Osteocyte (in vitro differentiated cells): Measurements from ENCODE around the gene EPHX1. TPM values are rescaled to one million over a fixed set of nuclear protein-coding genes. Genes with fewer than 3 reads are reported as not detected.

Experiments used
- DNase-seq: peaks from one replicate; pipeline ENCODE4 v3.0.0; 2021; ENCODE audit warnings: mixed read lengths; ENCODE audit not compliant: unreplicated experiment; ENCODE audit errors: extremely low spot score
- H3K27ac Mint-ChIP-seq: one replicate; pipeline ENCODE4 v1.8.0; 2021; ENCODE audit warnings: mild to moderate bottlenecking, mixed read lengths; ENCODE audit not compliant: unreplicated experiment
- H3K27me3 Mint-ChIP-seq: one replicate; pipeline ENCODE4 v1.8.0; 2021; ENCODE audit warnings: mixed read lengths; ENCODE audit not compliant: unreplicated experiment
- H3K36me3 Mint-ChIP-seq: one replicate; pipeline ENCODE4 v1.8.0; 2021; ENCODE audit warnings: mixed read lengths; ENCODE audit not compliant: unreplicated experiment
- H3K4me1 Mint-ChIP-seq: one replicate; pipeline ENCODE4 v1.8.0; 2021; ENCODE audit warnings: mixed read lengths; ENCODE audit not compliant: unreplicated experiment
- H3K4me3 Mint-ChIP-seq: one replicate; pipeline ENCODE4 v1.8.0; 2021; ENCODE audit warnings: mild to moderate bottlenecking, moderate library complexity, mixed read lengths; ENCODE audit not compliant: unreplicated experiment
- H3K9me3 Mint-ChIP-seq: one replicate; pipeline ENCODE4 v1.8.0; 2021; ENCODE audit warnings: mixed read lengths; ENCODE audit not compliant: unreplicated experiment
- total RNA-seq: library from RNA; stranded (reverse); gene quantifications from 2 replicates; pipeline ENCODE4 v1.2.1, GENCODE V29; 2021
- TF ChIP-seq, protein P1 (sequence below): fragments of 200-600 bp; sonication (generic); IDR thresholded peaks from 2 replicates; pipeline ENCODE4 v1.5.0; 2021; ENCODE audit warnings: antibody characterized with exemption, mild to moderate bottlenecking, moderate library complexity

EPHX1 gene
- total RNA-seq, 1 donor from 2014 or later: 32.3 TPM

DNA sequence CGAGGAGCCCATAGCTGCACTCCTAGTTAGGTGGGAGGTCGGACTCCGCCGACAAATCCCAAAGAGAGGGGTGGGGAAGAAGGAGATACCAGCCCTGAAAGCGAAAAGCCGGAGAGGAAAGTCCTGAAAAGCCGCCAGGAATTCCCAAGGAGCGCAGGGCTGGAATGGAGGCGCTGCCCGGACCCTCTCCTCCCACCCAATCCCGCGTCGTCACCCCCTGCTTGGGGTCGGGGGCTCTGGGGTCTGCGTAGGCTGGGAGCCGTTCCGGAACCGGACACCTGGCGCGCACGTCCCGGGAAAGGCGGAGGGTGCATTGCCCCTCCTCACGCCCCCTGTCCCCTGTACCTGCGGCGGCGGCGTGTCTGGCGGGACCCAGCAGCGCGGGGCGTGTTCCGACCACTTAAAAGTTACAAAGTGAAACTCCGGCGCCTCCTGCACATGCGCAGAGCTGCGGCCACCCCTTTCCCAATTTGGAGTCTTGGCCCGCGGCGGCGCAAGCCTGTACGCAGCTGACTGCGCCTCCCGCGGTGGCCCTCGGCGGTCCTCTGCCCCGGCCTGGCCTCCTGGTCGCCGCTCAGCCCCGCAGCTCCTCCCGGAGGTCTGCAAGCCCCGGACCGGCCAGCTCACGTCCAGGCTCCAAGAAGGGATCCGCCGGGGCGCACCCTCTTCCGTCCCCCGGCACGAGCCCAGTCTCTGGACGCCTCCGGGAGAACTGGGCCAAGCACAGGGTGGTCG, 72.2 kb downstream of the EPHX1 start, which contains the start of gene TMEM63A:
TSS of gene TMEM63A (minus strand) at position 422 of the 735 bp plus-strand sequence. CDS start 4,800 bp downstream, outside the sequence.
- Mint-ChIP-seq H3K36me3 (no peaks in the 10 kb centered on the region), H3K9me3 (no peaks in the 10 kb centered on the region), H3K4me3 (peak within 1 kb of the TSS; percentile 86), H3K4me1 (peaks cover 46% of the 10 kb centered on the region), H3K27ac (peak within 1 kb of the TSS; percentile 89), H3K27me3 (no peaks in the 10 kb centered on the region)
- TF ChIP-seq, protein P1, sequence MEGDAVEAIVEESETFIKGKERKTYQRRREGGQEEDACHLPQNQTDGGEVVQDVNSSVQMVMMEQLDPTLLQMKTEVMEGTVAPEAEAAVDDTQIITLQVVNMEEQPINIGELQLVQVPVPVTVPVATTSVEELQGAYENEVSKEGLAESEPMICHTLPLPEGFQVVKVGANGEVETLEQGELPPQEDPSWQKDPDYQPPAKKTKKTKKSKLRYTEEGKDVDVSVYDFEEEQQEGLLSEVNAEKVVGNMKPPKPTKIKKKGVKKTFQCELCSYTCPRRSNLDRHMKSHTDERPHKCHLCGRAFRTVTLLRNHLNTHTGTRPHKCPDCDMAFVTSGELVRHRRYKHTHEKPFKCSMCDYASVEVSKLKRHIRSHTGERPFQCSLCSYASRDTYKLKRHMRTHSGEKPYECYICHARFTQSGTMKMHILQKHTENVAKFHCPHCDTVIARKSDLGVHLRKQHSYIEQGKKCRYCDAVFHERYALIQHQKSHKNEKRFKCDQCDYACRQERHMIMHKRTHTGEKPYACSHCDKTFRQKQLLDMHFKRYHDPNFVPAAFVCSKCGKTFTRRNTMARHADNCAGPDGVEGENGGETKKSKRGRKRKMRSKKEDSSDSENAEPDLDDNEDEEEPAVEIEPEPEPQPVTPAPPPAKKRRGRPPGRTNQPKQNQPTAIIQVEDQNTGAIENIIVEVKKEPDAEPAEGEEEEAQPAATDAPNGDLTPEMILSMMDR: peak; percentile 27
- DNase-seq: peak; percentile 95

DNA sequence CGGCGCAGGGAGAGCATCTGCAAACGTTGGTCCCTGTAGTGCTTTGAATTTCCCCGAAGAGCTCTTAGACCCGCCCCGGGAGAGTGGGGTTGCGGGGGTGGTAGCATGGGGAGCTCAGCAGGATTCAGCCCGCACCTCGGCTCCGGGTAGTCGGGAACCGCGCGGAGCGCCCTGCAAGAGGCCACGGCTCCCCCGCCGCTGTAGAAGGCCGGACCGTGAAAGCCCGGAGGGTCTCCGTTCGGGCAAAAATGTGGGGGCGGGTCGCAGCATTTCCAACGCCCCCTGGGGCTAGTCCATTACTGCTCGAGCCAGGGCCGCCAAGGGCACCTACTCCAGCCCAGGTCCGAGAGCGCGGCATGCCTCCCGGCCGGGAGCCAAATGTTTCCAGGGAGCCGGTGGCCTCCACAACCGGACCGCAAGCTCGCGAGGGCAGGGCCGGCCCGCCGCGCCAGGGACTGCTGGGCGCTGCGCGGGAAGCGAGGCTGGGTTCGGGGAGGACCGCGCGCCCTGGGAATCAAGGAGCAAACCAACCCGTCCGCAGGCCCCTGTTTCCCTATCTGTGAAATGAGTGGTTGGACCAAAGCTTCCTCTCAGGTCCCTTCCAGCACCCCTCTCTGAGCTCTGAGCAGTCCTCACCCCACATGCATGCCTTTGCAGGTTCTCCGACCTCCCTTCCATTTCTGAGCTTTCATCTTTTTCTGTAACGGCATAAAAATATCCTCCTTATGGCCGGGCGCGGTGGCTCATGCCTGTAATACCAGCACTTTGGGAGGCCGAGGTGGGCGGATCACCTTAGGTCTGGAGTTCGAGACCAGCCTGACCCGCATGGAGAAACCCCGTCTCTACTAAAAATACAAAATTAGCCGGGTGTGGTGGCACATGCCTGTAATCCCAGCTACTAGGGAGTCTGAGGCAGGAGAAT, 73.0 kb downstream of the EPHX1 start:
- Mint-ChIP-seq H3K27ac (peak overlapping the region; percentile 59), H3K36me3 (no peaks in the 10 kb centered on the region), H3K4me1 (peaks cover 38% of the 10 kb centered on the region), H3K9me3 (no peaks in the 10 kb centered on the region), H3K4me3 (peak overlapping the region; percentile 86), H3K27me3 (no peaks in the 10 kb centered on the region)
- DNase-seq: no peak
- TF ChIP-seq, protein P1: no peak

DNA sequence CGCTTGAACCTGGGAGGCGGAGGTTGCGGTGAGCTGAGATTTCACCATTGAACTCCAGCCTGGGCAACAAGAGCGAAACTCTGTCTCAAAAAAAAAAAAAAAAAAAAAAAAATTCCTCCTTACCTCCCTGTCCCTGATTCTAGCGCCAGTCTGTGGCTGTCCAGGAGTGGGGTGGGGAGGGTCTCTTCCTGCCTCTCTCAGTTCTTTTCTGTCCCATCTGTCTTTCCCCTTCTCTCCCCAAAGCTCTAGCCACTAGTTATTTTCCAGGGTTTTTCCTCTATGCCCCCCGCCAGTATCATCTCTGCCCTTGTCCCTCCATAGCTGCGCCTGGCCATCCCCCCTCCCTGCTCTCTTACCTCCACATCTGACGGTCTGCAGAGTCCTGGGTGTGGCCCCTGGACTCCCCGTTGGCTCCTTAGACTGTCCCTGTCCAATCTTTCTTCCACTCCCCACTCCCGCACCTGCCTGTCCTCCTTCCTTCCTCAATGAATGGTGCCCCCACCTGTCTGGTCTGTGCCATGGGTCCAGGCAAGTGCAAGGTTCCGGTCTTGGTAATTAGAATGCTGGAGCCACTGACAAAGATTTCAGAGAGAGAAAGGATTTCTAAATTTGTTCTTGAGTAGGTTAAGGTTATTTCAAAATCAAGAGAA, 73.8 kb downstream of the EPHX1 start:
- Mint-ChIP-seq H3K27me3 (no peaks in the 10 kb centered on the region), H3K36me3 (no peaks in the 10 kb centered on the region), H3K27ac (no peak overlapping the region), H3K9me3 (no peaks in the 10 kb centered on the region), H3K4me3 (peak overlapping the region; percentile 86), H3K4me1 (peaks cover 32% of the 10 kb centered on the region)
- DNase-seq: no peak
- TF ChIP-seq, protein P1: no peak

DNA sequence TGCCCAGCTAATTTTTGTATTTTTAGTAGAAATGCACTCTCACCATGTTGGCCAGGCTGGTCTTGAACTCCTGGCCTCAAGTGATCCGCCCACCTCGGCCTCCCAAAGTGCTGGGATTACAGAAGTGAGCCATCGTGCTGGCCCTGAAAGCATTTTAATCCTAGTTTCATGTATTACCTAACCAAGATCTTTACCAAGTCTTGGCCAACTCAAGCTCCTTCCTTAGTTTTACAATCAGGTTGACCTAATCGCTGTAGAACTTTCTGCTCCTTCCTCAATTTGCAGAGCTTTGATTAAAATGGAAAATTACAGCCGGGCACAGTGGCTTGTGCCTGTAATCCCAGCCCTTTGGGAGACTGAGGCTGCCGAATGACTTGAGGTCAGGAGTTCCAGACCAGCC, 75.4 kb downstream of the EPHX1 start:
- Mint-ChIP-seq H3K36me3 (no peaks in the 10 kb centered on the region), H3K27ac (no peak overlapping the region), H3K4me3 (no peak overlapping the region), H3K9me3 (no peaks in the 10 kb centered on the region), H3K4me1 (peaks cover 23% of the 10 kb centered on the region), H3K27me3 (no peaks in the 10 kb centered on the region)
- DNase-seq: no peak
- TF ChIP-seq, protein P1: no peak
